ENCODE measurements around the gene PACRGL. TPM values are rescaled to one million over a fixed set of nuclear protein-coding genes. Genes with fewer than 3 reads are reported as not detected.

PACRGL gene
- total and polyA plus RNA-seq, 11 donors = 2.4 to 17.1 (median 11.2) TPM

GRCh38 chr4:20752641-20753040, 52.4 kb downstream of the PACRGL start:
- no peaks in the 10 kb centered on the region for H3K9me3 ChIP-seq
- no peaks in the 10 kb centered on the region for H3K27me3 ChIP-seq
- 94 to 98% (median 94%) methylated on average over 3 of the region's 3 CpGs for WGBS, 4 donors
- no peak for DNase-seq
- no peak overlapping the region for H3K4me3 ChIP-seq
- H3K36me3 ChIP-seq = peaks cover 0 to 27% (median 7%) of the 10 kb centered on the region in 9 donors
- ATAC-seq = no peak
- H3K4me1 ChIP-seq = no peaks in the 10 kb centered on the region
- no peak overlapping the region for H3K27ac ChIP-seq
- intact Hi-C loops (cut with DNase I) = no loop called here
- TF ChIP-seq CTCF (IDR thresholded peaks at IDR 0.05) (no peak), POLR2A (IDR thresholded peaks at IDR 0.05) (no peak)

- Histone ChIP-seq H3K4me1 (no peaks in the 10 kb centered on the region), H3K27ac (no peak overlapping the region), H3K9me3 (no peaks in the 10 kb centered on the region), H3K27me3 (no peaks in the 10 kb centered on the region), H3K36me3 (peaks cover 0 to 27% (median 7%) of the 10 kb centered on the region in 9 donors), H3K4me3 (no peak overlapping the region)
- intact Hi-C loops (cut with DNase I) = no loop called here
- ATAC-seq (no peak), DNase-seq (no peak)
- WGBS, 4 donors = 81 to 92% (median 86%) methylated on average over 1 of the region's 1 CpG
- TF ChIP-seq CTCF (IDR thresholded peaks at IDR 0.05) = no peak
- TF ChIP-seq POLR2A (IDR thresholded peaks at IDR 0.05) = no peak
These were observed 53.8 kb downstream of the PACRGL start for GRCh38 chr4:20754036-20754435.

- no peak for ATAC-seq
- no peaks in the 10 kb centered on the region for H3K27me3 ChIP-seq
- intact Hi-C loops (cut with DNase I) = no loop called here
- no peak overlapping the region for H3K27ac ChIP-seq
- H3K4me1 ChIP-seq = no peaks in the 10 kb centered on the region
- no peak for DNase-seq
- H3K36me3 ChIP-seq = peaks cover 0 to 2% (median 0%) of the 10 kb centered on the region in 9 donors
- TF ChIP-seq CTCF (IDR thresholded peaks at IDR 0.05) (no peak), POLR2A (IDR thresholded peaks at IDR 0.05) (no peak)
- no peak overlapping the region for H3K4me3 ChIP-seq
- no peaks in the 10 kb centered on the region for H3K9me3 ChIP-seq
- 69 to 85% (median 83%) methylated on average over 2 of the region's 2 CpGs for WGBS, 4 donors
These were observed 59.8 kb downstream of the PACRGL start for GRCh38 chr4:20760053-20760452.

GRCh38 chr4:20761382-20761781, 61.1 kb downstream of the PACRGL start:
- Histone ChIP-seq H3K27ac (no peak overlapping the region), H3K9me3 (no peaks in the 10 kb centered on the region), H3K27me3 (no peaks in the 10 kb centered on the region), H3K36me3 (no peaks in the 10 kb centered on the region), H3K4me1 (no peaks in the 10 kb centered on the region), H3K4me3 (no peak overlapping the region)
- no peak for DNase-seq
- TF ChIP-seq POLR2A (IDR thresholded peaks at IDR 0.05) = no peak
- ATAC-seq = no peak
- intact Hi-C loops (cut with DNase I) = no loop called here

GRCh38 chr4:20761826-20762225, 61.6 kb downstream of the PACRGL start:
- intact Hi-C loops (cut with DNase I) = no loop called here
- no peak overlapping the region for H3K27ac ChIP-seq
- ATAC-seq = no peak
- 93 to 100% (median 96%) methylated on average over 1 of the region's 1 CpG for WGBS, 4 donors
- no peaks in the 10 kb centered on the region for H3K36me3 ChIP-seq
- H3K27me3 ChIP-seq = no peaks in the 10 kb centered on the region
- no peaks in the 10 kb centered on the region for H3K4me1 ChIP-seq
- no peak for TF ChIP-seq CTCF (IDR thresholded peaks at IDR 0.05)
- H3K9me3 ChIP-seq = no peaks in the 10 kb centered on the region
- DNase-seq = no peak
- no peak overlapping the region for H3K4me3 ChIP-seq

All from heart left ventricle (tissue), 16 donors.